Testis (tissue), 2 donors: Measurements from ENCODE around the gene WBP2.

Source experiments
- CTCF ChIP-seq, 3 experiments: fragments of 450-650 bp in 2 of 3; fragments of 200-600 bp in 1 of 3; sonication (generic) in 1 of 3; IDR thresholded peaks; one replicate each; pipeline ENCODE4 v1.5.1; 2016 to 2019; ENCODE audit warnings: antibody characterized with exemption in 3 of 3, mild to moderate bottlenecking in 2 of 3, moderate library complexity in 1 of 3
- POLR2A ChIP-seq: fragments of 450-650 bp; IDR thresholded peaks from one replicate; pipeline ENCODE4 v1.6.1; 2017; ENCODE audit warnings: antibody characterized with exemption, mild to moderate bottlenecking, moderate library complexity

GRCh38 chr17:75891605-75892555, 36.7 kb upstream of the WBP2 start:
- TF ChIP-seq CTCF (IDR thresholded peaks at IDR 0.05) (no peak), POLR2A (no peak)
